Fibroblast of lung (primary cell): ENCODE results near the gene GRIA2. TPM values are rescaled to one million over a fixed set of nuclear protein-coding genes. Genes with fewer than 3 reads are reported as not detected.

Experiments
- DNase-seq, 2 donors: peaks; one replicate each; pipeline versions ENCODE4 v3.0.0 to v3.0.0-alpha.2; 2010; ENCODE audit warnings: low read depth in 2 of 2
- H2AFZ ChIP-seq: 2 replicates; pipeline ENCODE4 v1.5.1; 2012; ENCODE audit warnings: low read length, control low read depth, inconsistent platforms
- H3K27ac ChIP-seq: 2 replicates; pipeline ENCODE4 v1.5.1; 2011; ENCODE audit warnings: low read length, control low read depth; ENCODE audit not compliant: insufficient read depth
- H3K27me3 ChIP-seq: 2 replicates; pipeline ENCODE4 v1.5.1; 2011; ENCODE audit warnings: mild to moderate bottlenecking, low read length; ENCODE audit not compliant: control insufficient read depth, insufficient read depth
- H3K36me3 ChIP-seq: 2 replicates; pipeline ENCODE4 v1.5.1; 2011; ENCODE audit warnings: low read length; ENCODE audit not compliant: control insufficient read depth, insufficient read depth
- H3K4me1 ChIP-seq: 2 replicates; pipeline ENCODE4 v1.5.1; 2011; ENCODE audit warnings: low read length; ENCODE audit not compliant: control insufficient read depth, insufficient read depth; ENCODE audit errors: extremely low read depth
- H3K4me2 ChIP-seq: 2 replicates; pipeline ENCODE4 v1.5.1; 2011; ENCODE audit warnings: low read length, control low read depth; ENCODE audit not compliant: insufficient read depth; ENCODE audit errors: extremely low read depth
- H3K4me3 ChIP-seq, 4 experiments: fragments of 200-600 bp in 1 of 4; sonication (generic) in 1 of 4; replicated peaks in 1 of 4; 2 replicates each; pipeline ENCODE4 v1.5.1; 2011 to 2016; ENCODE audit warnings: low read length in 4 of 4, low read depth in 3 of 4, mild to moderate bottlenecking in 3 of 4, control low read depth in 2 of 4, inconsistent platforms in 1 of 4, mixed read lengths in 1 of 4; ENCODE audit not compliant: insufficient read depth in 1 of 4; ENCODE audit errors: control extremely low read depth in 1 of 4
- H3K79me2 ChIP-seq: 2 replicates; pipeline ENCODE4 v1.5.1; 2012; ENCODE audit warnings: mild to moderate bottlenecking, low read length, inconsistent platforms; ENCODE audit not compliant: control insufficient read depth, insufficient read depth
- H3K9ac ChIP-seq: 2 replicates; pipeline ENCODE4 v1.5.1; 2011; ENCODE audit warnings: mild to moderate bottlenecking, low read length, control low read depth; ENCODE audit not compliant: insufficient read depth
- H3K9me3 ChIP-seq: 2 replicates; pipeline ENCODE4 v1.5.1; 2012; ENCODE audit warnings: low read depth, low read length; ENCODE audit not compliant: control insufficient read depth, insufficient read depth
- H4K20me1 ChIP-seq: 2 replicates; pipeline ENCODE4 v1.5.1; 2011; ENCODE audit warnings: low read length; ENCODE audit not compliant: control insufficient read depth, insufficient read depth; ENCODE audit errors: extremely low read depth
- CTCF ChIP-seq, 2 donors: IDR thresholded peaks in 1 of 2; conservative IDR thresholded peaks in 1 of 2; 1 replicate in 1 of 2; 2 replicates in 1 of 2; pipeline ENCODE4 v1.5.1; 2011 to 2012; ENCODE audit warnings: low read length in 2 of 2, control low read depth in 1 of 2, inconsistent platforms in 1 of 2, low read depth in 1 of 2, mild to moderate bottlenecking in 1 of 2
- EZH2 ChIP-seq: IDR thresholded peaks from 2 replicates; pipeline ENCODE4 v1.5.1; 2012; ENCODE audit warnings: low read length, control low read depth, mild to moderate bottlenecking; ENCODE audit errors: missing control alignments
- polyA plus RNA-seq, 2 donors: library from polyadenylated mRNA; depleted of rRNA in 1 of 2; stranded (reverse) in 1 of 2; unstranded in 1 of 2; fragments of >200 nt; gene quantifications; 2 replicates each; pipeline ENCODE4 v1.2.1, GENCODE V29; 2011 to 2012; ENCODE audit warnings: missing spikeins in 1 of 2
- total RNA-seq: library from RNA; depleted of rRNA; stranded (reverse); fragments of >200 nt; gene quantifications from 2 replicates; pipeline ENCODE4 v1.2.1, GENCODE V29; 2014

The GRIA2 gene
- total and polyA plus RNA-seq, 2 donors (not counting 1 experiment from before 2014, with no cell fraction given) = 0.17 TPM; not detected in 1

DNA sequence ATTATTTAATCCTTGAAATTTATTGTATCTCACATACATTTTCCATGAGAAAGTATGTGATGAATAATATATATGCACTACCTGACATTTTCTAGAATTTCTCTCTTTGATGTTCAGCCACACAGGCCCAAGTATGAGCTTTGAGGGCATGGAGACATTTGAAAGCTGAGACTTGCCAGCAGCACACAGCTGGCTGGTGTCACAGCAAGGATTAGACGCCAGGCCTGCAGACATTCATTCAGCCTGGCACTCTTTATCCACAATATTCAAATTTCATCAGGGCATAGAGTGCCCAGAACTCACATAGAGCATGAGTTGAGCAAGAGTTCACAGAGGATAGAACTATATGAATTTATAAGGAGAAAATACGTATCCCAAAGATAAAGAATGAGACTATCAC, 74.0 kb downstream of the GRIA2 start:
- H3K79me2 ChIP-seq = no peaks in the 10 kb centered on the region
- TF ChIP-seq EZH2 (no peak), CTCF (conservative IDR thresholded peaks at IDR 0.05 in 1 of 2, IDR thresholded peaks at IDR 0.05 in 1 of 2; ENCODE audit: low read depth in 1 of 2, low read length in 2 of 2) (no peak)
- H3K9me3 ChIP-seq = no peaks in the 10 kb centered on the region
- no peaks in the 10 kb centered on the region for H3K27me3 ChIP-seq
- H3K36me3 ChIP-seq = no peaks in the 10 kb centered on the region
- no peaks in the 10 kb centered on the region for H3K4me1 ChIP-seq
- H3K4me3 ChIP-seq = no peak overlapping the region
- H2AFZ ChIP-seq = no peak overlapping the region
- H3K4me2 ChIP-seq = no peak overlapping the region
- no peaks in the 10 kb centered on the region for H4K20me1 ChIP-seq
- H3K9ac ChIP-seq = no peak overlapping the region
- DNase-seq = no peak
- no peak overlapping the region for H3K27ac ChIP-seq

DNA sequence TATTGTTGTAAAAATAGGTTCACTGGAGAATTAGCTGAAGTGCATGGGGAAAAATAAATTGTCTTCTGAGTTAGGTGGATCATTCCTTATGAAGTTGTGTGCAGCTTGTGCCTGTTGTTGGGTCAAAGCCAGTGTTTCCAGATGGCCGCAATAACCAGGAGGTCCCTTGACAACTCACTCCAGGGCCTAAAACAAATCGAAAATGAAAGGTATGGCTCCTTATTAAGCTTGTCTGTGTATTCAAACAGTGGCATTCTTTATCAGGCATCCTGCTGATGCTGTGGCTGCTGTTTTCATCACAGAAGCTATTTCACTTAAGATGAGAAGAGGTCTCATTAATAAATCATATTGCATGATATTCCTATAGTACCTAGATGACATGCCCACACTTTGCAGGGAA, 80.2 kb downstream of the GRIA2 start:
- H3K36me3 ChIP-seq = no peaks in the 10 kb centered on the region
- no peak overlapping the region for H3K9ac ChIP-seq
- no peaks in the 10 kb centered on the region for H4K20me1 ChIP-seq
- H3K27ac ChIP-seq = no peak overlapping the region
- H3K9me3 ChIP-seq = no peaks in the 10 kb centered on the region
- H3K79me2 ChIP-seq = no peaks in the 10 kb centered on the region
- H3K4me3 ChIP-seq = no peak overlapping the region
- H3K27me3 ChIP-seq = no peaks in the 10 kb centered on the region
- H3K4me2 ChIP-seq = no peak overlapping the region
- no peak for DNase-seq
- no peak overlapping the region for H2AFZ ChIP-seq
- H3K4me1 ChIP-seq = no peaks in the 10 kb centered on the region
- no peak for TF ChIP-seq CTCF (conservative IDR thresholded peaks at IDR 0.05 in 1 of 2, IDR thresholded peaks at IDR 0.05 in 1 of 2; ENCODE audit: low read depth in 1 of 2, low read length in 2 of 2)

DNA sequence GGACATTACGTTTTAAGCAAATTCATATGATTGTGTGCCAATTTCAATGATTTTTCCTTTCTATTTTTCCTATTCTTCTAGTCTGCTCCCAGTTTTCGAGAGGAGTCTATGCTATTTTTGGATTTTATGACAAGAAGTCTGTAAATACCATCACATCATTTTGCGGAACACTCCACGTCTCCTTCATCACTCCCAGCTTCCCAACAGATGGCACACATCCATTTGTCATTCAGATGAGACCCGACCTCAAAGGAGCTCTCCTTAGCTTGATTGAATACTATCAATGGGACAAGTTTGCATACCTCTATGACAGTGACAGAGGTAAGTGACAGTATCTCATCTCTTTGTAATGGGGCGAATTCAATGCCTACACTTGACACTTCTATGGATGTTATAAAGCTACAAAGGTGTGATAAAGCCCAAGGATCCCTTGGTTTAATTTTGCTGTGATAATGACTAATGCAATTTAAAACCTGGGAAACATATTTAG, 83.0 kb downstream of the GRIA2 start:
- Histone ChIP-seq H3K27ac (no peak overlapping the region), H3K9me3 (no peaks in the 10 kb centered on the region), H3K79me2 (no peaks in the 10 kb centered on the region), H3K9ac (no peak overlapping the region), H3K4me3 (no peak overlapping the region), H3K4me2 (no peak overlapping the region), H3K27me3 (no peaks in the 10 kb centered on the region), H3K36me3 (no peaks in the 10 kb centered on the region), H2AFZ (no peak overlapping the region), H3K4me1 (no peaks in the 10 kb centered on the region), H4K20me1 (no peaks in the 10 kb centered on the region)
- no peak for DNase-seq
- TF ChIP-seq CTCF (conservative IDR thresholded peaks at IDR 0.05 in 1 of 2, IDR thresholded peaks at IDR 0.05 in 1 of 2; ENCODE audit: low read depth in 1 of 2, low read length in 2 of 2) = no peak
- TF ChIP-seq EZH2 = no peak
